Measurements from ENCODE around the gene DCTN5. TPM values are rescaled to one million over a fixed set of nuclear protein-coding genes. Genes with fewer than 3 reads are reported as not detected.

Gene DCTN5
- polyA plus RNA-seq, 1 of the 3 experiments (the other 2 are of a cell fraction): 45.6 TPM

DNA sequence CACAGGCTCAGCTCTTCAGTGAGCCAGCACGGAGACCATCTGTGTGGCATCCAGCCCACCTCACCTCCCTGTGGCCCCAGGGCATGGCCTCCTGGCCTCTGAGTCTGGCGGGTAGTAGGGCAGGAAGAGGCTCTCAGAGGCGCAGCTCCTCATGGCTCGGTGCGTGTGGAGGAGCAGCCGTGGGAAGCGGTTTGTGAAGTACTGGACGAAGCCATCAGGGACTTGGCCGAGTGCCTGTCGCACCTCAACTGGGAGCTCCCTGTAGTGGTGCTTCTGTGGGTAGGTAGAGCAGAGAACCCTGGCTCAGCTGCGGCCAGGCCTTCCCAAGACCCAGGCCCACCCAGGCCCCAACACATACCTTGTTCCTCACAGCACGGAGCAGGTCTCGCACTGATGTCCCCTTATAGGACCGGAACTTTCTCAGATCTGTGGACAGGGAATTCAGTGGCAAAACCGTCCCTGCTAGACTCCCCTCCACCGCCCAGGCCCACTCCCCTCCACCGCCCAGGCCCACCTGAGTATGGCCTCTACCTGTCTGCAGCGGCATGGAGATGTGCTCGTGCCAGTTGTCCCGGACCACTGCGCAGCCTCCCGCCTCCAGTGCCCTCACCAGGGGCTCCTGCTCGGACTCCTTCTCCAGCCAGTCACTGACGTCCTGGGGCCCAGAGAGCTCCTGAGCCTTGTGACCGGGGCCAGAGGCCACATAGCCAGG is 49.7 kb downstream of the DCTN5 start:
- no peaks in the 10 kb centered on the region for H3K4me1 ChIP-seq (ENCODE audit: control insufficient read depth in 1 of 2, insufficient read depth in 2 of 2, low read depth in 1 of 2, low read length in 1 of 2)
- ChIA-PET POLR2A (no interaction called here), CTCF (interaction anchor here (1.3 to 1.5 kb wide), 2 partner anchors 13 to 37 kb away, joined by 4 read pairs; partner anchors contain the start of gene PLK1)
- no peak overlapping the region for H3K27ac ChIP-seq (ENCODE audit: low read depth in 2 of 2, low read length in 1 of 2)
- H4K20me1 ChIP-seq (ENCODE audit: insufficient read depth): no peaks in the 10 kb centered on the region
- WGBS (ENCODE audit: low lambda C conversion rate): 96% methylated on average over 21 of the region's 25 CpGs
- TF ChIP-seq ELF1 (IDR thresholded peaks at IDR 0.05) (no peak), TCF12 (IDR thresholded peaks at IDR 0.05) (no peak)
- TF ChIP-seq, protein P1, sequence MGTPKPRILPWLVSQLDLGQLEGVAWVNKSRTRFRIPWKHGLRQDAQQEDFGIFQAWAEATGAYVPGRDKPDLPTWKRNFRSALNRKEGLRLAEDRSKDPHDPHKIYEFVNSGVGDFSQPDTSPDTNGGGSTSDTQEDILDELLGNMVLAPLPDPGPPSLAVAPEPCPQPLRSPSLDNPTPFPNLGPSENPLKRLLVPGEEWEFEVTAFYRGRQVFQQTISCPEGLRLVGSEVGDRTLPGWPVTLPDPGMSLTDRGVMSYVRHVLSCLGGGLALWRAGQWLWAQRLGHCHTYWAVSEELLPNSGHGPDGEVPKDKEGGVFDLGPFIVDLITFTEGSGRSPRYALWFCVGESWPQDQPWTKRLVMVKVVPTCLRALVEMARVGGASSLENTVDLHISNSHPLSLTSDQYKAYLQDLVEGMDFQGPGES (IDR thresholded peaks at IDR 0.05; ENCODE audit: low read depth, low read length): no peak
- no peak overlapping the region for H3K4me2 ChIP-seq
- H3K27me3 ChIP-seq (ENCODE audit: insufficient read depth): no peaks in the 10 kb centered on the region
- H3K79me2 ChIP-seq (ENCODE audit: insufficient read depth): peaks cover 7% of the 10 kb centered on the region; the same call in 1 of the 2 replicates
- H3F3A ChIP-seq (replicated peaks; ENCODE audit: insufficient read depth): no peaks in the 10 kb centered on the region
- DNase-seq: no peak
- no peaks in the 10 kb centered on the region for H3K9me3 ChIP-seq
- H3K9me2 ChIP-seq: no peaks in the 10 kb centered on the region
- H3K36me3 ChIP-seq (replicated peaks in 1 of 2; ENCODE audit: control insufficient read depth in 1 of 2, insufficient read depth in 2 of 2, low read length in 1 of 2): peaks cover 31 to 47% of the 10 kb centered on the region in 2 experiments
- H3K4me3 ChIP-seq (ENCODE audit: low read depth in 2 of 2, low read length in 1 of 2): no peak overlapping the region
- no peak overlapping the region for H3K9ac ChIP-seq
- H2AFZ ChIP-seq (ENCODE audit: low read depth): no peak overlapping the region

DNA sequence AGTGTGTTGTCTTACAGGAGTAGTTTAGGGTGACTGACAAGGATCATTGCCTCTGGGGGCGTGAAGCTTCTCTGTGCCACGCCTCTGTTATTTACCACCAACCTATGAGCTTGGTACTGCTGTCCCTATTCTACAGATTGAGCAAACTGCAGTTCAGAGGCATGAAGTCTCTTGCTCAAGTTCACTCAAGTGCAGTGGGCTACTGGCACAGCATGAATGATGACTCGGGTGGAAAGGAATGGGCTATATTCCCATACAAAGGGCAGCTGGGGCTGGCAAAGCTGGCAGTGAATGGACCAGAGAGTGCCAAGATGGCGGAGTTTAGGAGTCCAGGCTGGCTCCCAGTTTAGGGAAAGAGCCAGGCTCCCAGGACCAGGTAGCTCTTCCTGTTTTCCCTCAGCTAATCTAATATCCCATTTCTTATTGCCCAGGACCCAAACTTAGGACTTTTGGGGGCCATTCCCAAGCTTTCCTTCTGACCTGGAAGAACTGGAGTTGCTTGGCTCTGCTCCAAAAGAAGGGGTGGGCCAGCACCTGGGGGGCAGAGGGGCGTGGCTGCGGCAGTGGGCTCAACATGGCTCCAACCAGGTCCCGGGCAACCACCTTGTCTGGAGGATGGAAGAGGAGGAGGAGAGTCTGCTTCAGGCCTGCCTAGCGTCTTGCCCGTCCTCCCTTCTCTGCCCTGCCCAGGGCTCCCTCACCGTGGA is 50.4 kb downstream of the DCTN5 start:
- no peak for DNase-seq
- Histone ChIP-seq H4K20me1 (ENCODE audit: insufficient read depth) (no peaks in the 10 kb centered on the region), H3K36me3 (replicated peaks in 1 of 2; ENCODE audit: control insufficient read depth in 1 of 2, insufficient read depth in 2 of 2, low read length in 1 of 2) (peaks cover 28 to 46% of the 10 kb centered on the region in 2 experiments), H3K9me3 (no peaks in the 10 kb centered on the region), H3K79me2 (ENCODE audit: insufficient read depth) (peaks cover 4% of the 10 kb centered on the region; the same call in 1 of the 2 replicates), H3K27ac (ENCODE audit: low read depth in 2 of 2, low read length in 1 of 2) (no peak overlapping the region), H3F3A (replicated peaks; ENCODE audit: insufficient read depth) (no peaks in the 10 kb centered on the region), H3K4me2 (no peak overlapping the region), H2AFZ (ENCODE audit: low read depth) (no peak overlapping the region), H3K4me1 (ENCODE audit: control insufficient read depth in 1 of 2, insufficient read depth in 2 of 2, low read depth in 1 of 2, low read length in 1 of 2) (no peaks in the 10 kb centered on the region), H3K9ac (no peak overlapping the region), H3K4me3 (ENCODE audit: low read depth in 2 of 2, low read length in 1 of 2) (no peak overlapping the region), H3K27me3 (ENCODE audit: insufficient read depth) (no peaks in the 10 kb centered on the region), H3K9me2 (no peaks in the 10 kb centered on the region)
- 99% methylated on average over 10 of the region's 10 CpGs for WGBS (ENCODE audit: low lambda C conversion rate)
- TF ChIP-seq, protein P2, sequence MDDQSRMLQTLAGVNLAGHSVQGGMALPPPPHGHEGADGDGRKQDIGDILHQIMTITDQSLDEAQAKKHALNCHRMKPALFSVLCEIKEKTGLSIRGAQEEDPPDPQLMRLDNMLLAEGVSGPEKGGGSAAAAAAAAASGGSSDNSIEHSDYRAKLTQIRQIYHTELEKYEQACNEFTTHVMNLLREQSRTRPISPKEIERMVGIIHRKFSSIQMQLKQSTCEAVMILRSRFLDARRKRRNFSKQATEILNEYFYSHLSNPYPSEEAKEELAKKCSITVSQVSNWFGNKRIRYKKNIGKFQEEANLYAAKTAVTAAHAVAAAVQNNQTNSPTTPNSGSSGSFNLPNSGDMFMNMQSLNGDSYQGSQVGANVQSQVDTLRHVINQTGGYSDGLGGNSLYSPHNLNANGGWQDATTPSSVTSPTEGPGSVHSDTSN (IDR thresholded peaks at IDR 0.05): no peak
- TF ChIP-seq JUND (IDR thresholded peaks at IDR 0.05) (no peak), GABPA (IDR thresholded peaks at IDR 0.05; ENCODE audit: low read depth) (no peak), NFIC (IDR thresholded peaks at IDR 0.05; ENCODE audit: borderline replicate concordance) (0 out of 2 replicates have a peak, but pooled peaks have one; percentile 25), ELF1 (IDR thresholded peaks at IDR 0.05) (no peak), RAD21 (IDR thresholded peaks at IDR 0.05; ENCODE audit: low read length) (no peak), TCF12 (IDR thresholded peaks at IDR 0.05) (no peak), YY1 (IDR thresholded peaks at IDR 0.05; ENCODE audit: low read depth) (peak; percentile 47; the same call in 1 of the 2 replicates), FOXJ3 (CRISPR knock-in tag; IDR thresholded peaks at IDR 0.05) (no peak), SIN3A (IDR thresholded peaks at IDR 0.05; ENCODE audit: borderline replicate concordance, low read depth, low read length) (no peak), EP300 (IDR thresholded peaks at IDR 0.05; ENCODE audit: borderline replicate concordance in 1 of 2, low read depth in 1 of 2, low read length in 1 of 2) (no peak), FOSL2 (IDR thresholded peaks at IDR 0.05; ENCODE audit: borderline replicate concordance, low read depth) (0 out of 2 replicates have a peak, but pooled peaks have one; percentile 1)
- TF ChIP-seq, protein P3, sequence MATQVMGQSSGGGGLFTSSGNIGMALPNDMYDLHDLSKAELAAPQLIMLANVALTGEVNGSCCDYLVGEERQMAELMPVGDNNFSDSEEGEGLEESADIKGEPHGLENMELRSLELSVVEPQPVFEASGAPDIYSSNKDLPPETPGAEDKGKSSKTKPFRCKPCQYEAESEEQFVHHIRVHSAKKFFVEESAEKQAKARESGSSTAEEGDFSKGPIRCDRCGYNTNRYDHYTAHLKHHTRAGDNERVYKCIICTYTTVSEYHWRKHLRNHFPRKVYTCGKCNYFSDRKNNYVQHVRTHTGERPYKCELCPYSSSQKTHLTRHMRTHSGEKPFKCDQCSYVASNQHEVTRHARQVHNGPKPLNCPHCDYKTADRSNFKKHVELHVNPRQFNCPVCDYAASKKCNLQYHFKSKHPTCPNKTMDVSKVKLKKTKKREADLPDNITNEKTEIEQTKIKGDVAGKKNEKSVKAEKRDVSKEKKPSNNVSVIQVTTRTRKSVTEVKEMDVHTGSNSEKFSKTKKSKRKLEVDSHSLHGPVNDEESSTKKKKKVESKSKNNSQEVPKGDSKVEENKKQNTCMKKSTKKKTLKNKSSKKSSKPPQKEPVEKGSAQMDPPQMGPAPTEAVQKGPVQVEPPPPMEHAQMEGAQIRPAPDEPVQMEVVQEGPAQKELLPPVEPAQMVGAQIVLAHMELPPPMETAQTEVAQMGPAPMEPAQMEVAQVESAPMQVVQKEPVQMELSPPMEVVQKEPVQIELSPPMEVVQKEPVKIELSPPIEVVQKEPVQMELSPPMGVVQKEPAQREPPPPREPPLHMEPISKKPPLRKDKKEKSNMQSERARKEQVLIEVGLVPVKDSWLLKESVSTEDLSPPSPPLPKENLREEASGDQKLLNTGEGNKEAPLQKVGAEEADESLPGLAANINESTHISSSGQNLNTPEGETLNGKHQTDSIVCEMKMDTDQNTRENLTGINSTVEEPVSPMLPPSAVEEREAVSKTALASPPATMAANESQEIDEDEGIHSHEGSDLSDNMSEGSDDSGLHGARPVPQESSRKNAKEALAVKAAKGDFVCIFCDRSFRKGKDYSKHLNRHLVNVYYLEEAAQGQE (IDR thresholded peaks at IDR 0.05; ENCODE audit: low read depth, low read length): no peak
- POLR2A ChIA-PET: no interaction called here
- CTCF ChIA-PET: interaction anchor here (1.2 to 1.5 kb wide), 2 partner anchors 36 kb away, joined by 3 to 4 read pairs; no protein-coding TSS in a partner anchor

All from SK-N-SH (cell line).